Uterus (tissue), 4 donors: ENCODE measurements around the gene PSEN1. TPM values are rescaled to one million over a fixed set of nuclear protein-coding genes. Genes with fewer than 3 reads are reported as not detected.

Experiments
- DNase-seq, 2 donors: peaks; one replicate each; pipeline ENCODE4 v3.0.0-alpha.2; 2019 to 2020
- H3K27ac ChIP-seq, 2 donors: fragments of 200-600 bp; sonication (generic); 1 replicate in 1 of 2; 2 replicates in 1 of 2; pipeline ENCODE4 v1.5.1; 2016 to 2018
- H3K27me3 ChIP-seq, 2 donors: fragments of 200-600 bp; sonication (generic); one replicate each; pipeline ENCODE4 v1.5.1; 2018 to 2019; ENCODE audit warnings: control low read depth in 1 of 2
- H3K36me3 ChIP-seq, 2 donors: fragments of 200-600 bp; sonication (generic); one replicate each; pipeline ENCODE4 v1.5.1; 2019; ENCODE audit warnings: control low read depth in 1 of 2
- H3K4me1 ChIP-seq, 2 donors: fragments of 200-600 bp; sonication (generic); one replicate each; pipeline ENCODE4 v1.5.1; 2018 to 2019; ENCODE audit warnings: control low read depth in 1 of 2
- H3K4me3 ChIP-seq, 2 donors: fragments of 200-600 bp; sonication (generic); 1 replicate in 1 of 2; 2 replicates in 1 of 2; pipeline ENCODE4 v1.5.1; 2018 to 2019; ENCODE audit warnings: mild to moderate bottlenecking in 1 of 2
- H3K9me3 ChIP-seq, 2 donors: fragments of 200-600 bp; sonication (generic); one replicate each; pipeline ENCODE4 v1.5.1; 2019; ENCODE audit warnings: control low read depth in 1 of 2
- POLR2A ChIP-seq, 2 donors: fragments of 450-650 bp; IDR thresholded peaks; one replicate each; pipeline ENCODE4 v1.6.1; 2016; ENCODE audit warnings: antibody characterized with exemption in 2 of 2, mild to moderate bottlenecking in 1 of 2, moderate library complexity in 1 of 2
- intact Hi-C: fragments of 100-400 bp; cut with DNase I; formaldehyde crosslinking; loops from one replicate; pipeline ENCODE4 v1.15.1; 2023; ENCODE audit warnings: low total_unique reads
- total RNA-seq, 4 donors: library from RNA; depleted of rRNA in 3 of 4; stranded (reverse); fragments of >200 nt in 3 of 4; gene quantifications; one replicate each; pipeline versions ENCODE4 v1.1.0 to v1.2.4, GENCODE V29; 2014 to 2023
- TF ChIP-seq, protein P1 (sequence below), 4 experiments: fragments of 200-600 bp in 2 of 4; fragments of 450-650 bp in 2 of 4; sonication (generic) in 2 of 4; IDR thresholded peaks; one replicate each; pipeline ENCODE4 v1.5.1; 2016 to 2019; ENCODE audit warnings: antibody characterized with exemption in 4 of 4, mild to moderate bottlenecking in 2 of 4, moderate library complexity in 1 of 4
- donor health status: DM: yes; HTN: yes; CAD: no.

PSEN1 gene
- total RNA-seq, 4 donors from 2014 or later: 38.8 to 129 (median 67.8) TPM

DNA sequence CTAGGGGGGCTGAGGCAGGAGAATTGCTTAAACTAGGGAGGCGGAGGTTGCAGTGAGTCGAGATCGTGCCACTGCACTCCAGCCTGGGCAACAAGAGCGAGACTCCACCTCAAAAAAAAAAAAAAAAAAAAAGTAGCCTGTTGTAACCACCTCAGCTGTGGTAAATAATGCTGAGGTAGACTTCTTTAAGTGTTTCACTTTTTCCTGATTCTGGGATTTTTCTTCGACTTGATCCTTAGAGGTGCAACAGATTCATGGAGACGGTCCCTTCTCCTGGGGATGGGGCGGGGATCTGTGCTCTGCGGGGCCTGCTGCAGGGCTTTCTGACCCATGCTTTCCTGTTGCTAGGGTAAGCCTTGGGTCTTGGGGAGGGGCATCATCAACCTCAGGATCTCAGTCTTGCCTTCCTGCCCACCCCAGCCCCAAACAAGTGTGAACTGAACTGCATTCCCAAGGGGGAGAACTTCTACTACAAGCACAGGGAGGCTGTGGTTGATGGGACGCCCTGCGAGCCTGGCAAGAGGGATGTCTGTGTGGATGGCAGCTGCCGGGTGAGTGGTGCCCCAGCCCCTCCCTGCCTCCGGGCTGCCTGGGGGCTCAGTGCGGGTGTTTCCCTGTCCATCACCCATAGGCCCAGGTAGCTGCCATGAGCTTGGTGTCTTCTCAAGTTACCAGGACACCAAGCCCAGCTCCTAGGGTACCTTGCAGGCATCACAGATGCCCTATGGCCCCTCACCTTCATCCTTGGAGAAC is 113.4 kb downstream of the PSEN1 start:
- TF ChIP-seq POLR2A (IDR thresholded peaks at IDR 0.05): no peak
- TF ChIP-seq, protein P1, sequence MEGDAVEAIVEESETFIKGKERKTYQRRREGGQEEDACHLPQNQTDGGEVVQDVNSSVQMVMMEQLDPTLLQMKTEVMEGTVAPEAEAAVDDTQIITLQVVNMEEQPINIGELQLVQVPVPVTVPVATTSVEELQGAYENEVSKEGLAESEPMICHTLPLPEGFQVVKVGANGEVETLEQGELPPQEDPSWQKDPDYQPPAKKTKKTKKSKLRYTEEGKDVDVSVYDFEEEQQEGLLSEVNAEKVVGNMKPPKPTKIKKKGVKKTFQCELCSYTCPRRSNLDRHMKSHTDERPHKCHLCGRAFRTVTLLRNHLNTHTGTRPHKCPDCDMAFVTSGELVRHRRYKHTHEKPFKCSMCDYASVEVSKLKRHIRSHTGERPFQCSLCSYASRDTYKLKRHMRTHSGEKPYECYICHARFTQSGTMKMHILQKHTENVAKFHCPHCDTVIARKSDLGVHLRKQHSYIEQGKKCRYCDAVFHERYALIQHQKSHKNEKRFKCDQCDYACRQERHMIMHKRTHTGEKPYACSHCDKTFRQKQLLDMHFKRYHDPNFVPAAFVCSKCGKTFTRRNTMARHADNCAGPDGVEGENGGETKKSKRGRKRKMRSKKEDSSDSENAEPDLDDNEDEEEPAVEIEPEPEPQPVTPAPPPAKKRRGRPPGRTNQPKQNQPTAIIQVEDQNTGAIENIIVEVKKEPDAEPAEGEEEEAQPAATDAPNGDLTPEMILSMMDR (IDR thresholded peaks at IDR 0.05): no peak
- no peak for DNase-seq
- intact Hi-C loops: no loop called here
- H3K9me3 ChIP-seq: no peaks in the 10 kb centered on the region
- no peaks in the 10 kb centered on the region for H3K4me1 ChIP-seq
- H3K27ac ChIP-seq: no peak overlapping the region
- no peaks in the 10 kb centered on the region for H3K36me3 ChIP-seq
- no peak overlapping the region for H3K4me3 ChIP-seq
- no peaks in the 10 kb centered on the region for H3K27me3 ChIP-seq

DNA sequence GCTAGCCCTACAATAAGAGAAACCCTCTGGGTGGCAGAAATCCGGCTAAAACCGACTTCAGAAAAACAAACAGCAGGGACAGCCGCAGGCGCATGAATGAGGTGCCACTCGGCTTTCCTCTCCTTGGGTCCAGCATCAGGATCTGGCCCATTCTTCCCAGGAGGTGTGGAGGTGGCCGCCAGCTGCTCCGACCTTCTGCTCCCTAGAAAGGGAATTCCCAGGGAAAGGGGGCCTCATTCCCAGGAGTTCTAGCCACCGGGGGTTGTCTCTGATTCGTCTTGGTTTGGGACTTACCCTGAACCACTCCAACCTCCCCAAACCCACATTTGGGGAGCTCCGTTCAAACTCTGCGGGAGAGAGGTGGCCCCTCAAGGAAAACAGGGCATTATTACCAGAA is 114.0 kb downstream of the PSEN1 start:
- Histone ChIP-seq H3K27ac (no peak overlapping the region), H3K27me3 (no peaks in the 10 kb centered on the region), H3K36me3 (no peaks in the 10 kb centered on the region), H3K4me3 (no peak overlapping the region), H3K4me1 (no peaks in the 10 kb centered on the region), H3K9me3 (no peaks in the 10 kb centered on the region)
- TF ChIP-seq POLR2A (IDR thresholded peaks at IDR 0.05): no peak
- TF ChIP-seq, protein P1 (IDR thresholded peaks at IDR 0.05): no peak
- no peak for DNase-seq
- intact Hi-C loops: no loop called here

DNA sequence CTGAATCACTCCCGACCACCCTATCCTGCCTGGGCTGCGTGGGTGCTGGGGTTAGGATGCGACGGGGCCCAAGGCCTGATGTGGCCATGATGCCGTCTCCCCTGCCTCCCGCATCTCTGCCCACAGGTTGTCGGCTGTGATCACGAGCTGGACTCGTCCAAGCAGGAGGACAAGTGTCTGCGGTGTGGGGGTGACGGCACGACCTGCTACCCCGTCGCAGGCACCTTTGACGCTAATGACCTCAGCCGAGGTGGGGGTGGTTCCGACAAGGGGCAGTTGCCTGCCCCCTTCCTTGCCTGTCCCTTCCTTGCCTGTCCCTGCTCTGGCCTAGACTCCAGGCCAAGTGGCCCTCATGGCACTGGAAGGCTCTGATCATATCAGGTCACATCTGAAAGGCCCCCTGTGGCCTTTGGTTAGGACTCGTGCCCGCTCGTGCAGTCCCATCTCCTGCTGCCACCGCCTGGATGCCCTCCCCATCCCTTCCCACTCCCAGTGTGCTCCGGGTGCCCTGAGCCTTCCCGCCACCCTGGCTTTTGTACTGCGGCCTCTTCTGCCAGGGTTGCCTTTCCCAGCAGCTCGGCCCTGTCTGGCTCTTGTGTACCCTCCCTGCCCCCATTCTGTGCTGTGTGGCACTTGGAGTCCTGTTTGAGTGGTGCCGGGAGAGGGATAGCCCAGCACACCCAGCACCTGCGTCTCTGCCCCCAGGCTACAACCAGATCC is 114.6 kb downstream of the PSEN1 start:
- Histone ChIP-seq H3K36me3 (no peaks in the 10 kb centered on the region), H3K27ac (no peak overlapping the region), H3K4me1 (no peaks in the 10 kb centered on the region), H3K9me3 (no peaks in the 10 kb centered on the region), H3K4me3 (no peak overlapping the region), H3K27me3 (no peaks in the 10 kb centered on the region)
- TF ChIP-seq, protein P1 (IDR thresholded peaks at IDR 0.05): no peak
- no peak for TF ChIP-seq POLR2A (IDR thresholded peaks at IDR 0.05)
- no peak for DNase-seq
- intact Hi-C loops: no loop called here

DNA sequence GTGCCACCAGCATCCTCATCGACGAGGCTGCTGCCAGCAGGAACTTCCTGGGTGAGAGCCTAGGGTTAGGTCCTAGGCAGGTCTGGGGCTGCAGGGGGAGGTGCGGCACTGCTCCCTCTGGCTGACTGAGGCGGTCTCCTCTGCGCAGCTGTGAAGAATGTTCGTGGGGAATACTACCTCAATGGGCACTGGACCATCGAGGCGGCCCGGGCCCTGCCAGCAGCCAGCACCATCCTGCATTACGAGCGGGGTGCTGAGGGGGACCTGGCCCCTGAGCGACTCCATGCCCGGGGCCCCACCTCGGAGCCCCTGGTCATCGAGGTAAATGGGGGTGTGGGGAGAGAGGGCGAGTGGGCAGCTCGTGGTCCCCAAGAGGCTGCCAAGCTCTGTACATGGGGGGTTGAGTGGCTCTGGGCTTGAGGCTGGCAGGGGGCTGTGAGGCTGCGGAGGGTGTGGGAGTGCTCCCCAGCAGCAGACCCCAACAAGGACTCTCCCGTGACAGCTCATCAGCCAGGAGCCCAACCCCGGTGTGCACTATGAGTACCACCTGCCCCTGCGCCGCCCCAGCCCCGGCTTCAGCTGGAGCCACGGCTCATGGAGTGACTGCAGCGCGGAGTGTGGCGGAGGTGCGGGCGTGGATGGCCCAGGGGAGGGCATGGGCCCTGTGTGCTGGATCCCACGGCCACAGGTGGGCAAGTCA is 115.4 kb downstream of the PSEN1 start:
- Histone ChIP-seq H3K4me3 (no peak overlapping the region), H3K27me3 (no peaks in the 10 kb centered on the region), H3K27ac (no peak overlapping the region), H3K9me3 (no peaks in the 10 kb centered on the region), H3K4me1 (no peaks in the 10 kb centered on the region), H3K36me3 (no peaks in the 10 kb centered on the region)
- intact Hi-C loops: no loop called here
- DNase-seq: no peak
- no peak for TF ChIP-seq POLR2A (IDR thresholded peaks at IDR 0.05)
- TF ChIP-seq, protein P1 (IDR thresholded peaks at IDR 0.05): no peak
